Keratinocyte (primary cell): ENCODE measurements around the gene SMIM33. TPM values are rescaled to one million over a fixed set of nuclear protein-coding genes. Genes with fewer than 3 reads are reported as not detected.

Experiments
- DNase-seq: peaks from one replicate; pipeline ENCODE4 v3.0.0-alpha.2; 2011; ENCODE audit warnings: low read depth, missing footprints, low spot score
- FAIRE-seq: peaks from 2 replicates; lab custom pipeline; 2011; peaks lifted over from hg19 to GRCh38; lab: Jason Lieb, UNC
- H2AFZ ChIP-seq: 2 replicates; pipeline ENCODE4 v1.6.0; 2012; ENCODE audit warnings: low read length, control low read depth, inconsistent platforms; ENCODE audit not compliant: control insufficient read depth
- H3K27ac ChIP-seq: 2 replicates; pipeline ENCODE4 v1.5.1; 2011; ENCODE audit warnings: low read length; ENCODE audit not compliant: control insufficient read depth, insufficient read depth
- H3K27me3 ChIP-seq: 3 replicates; pipeline ENCODE4 v1.6.0; 2011; ENCODE audit warnings: low read length; ENCODE audit not compliant: control insufficient read depth, insufficient read depth; ENCODE audit errors: extremely low read depth
- H3K36me3 ChIP-seq, 2 experiments: 2 replicates in 1 of 2; 3 replicates in 1 of 2; pipeline ENCODE4 v1.5.1; 2011; ENCODE audit warnings: low read length in 2 of 2, mild to moderate bottlenecking in 1 of 2; ENCODE audit not compliant: control insufficient read depth in 2 of 2, insufficient read depth in 2 of 2; ENCODE audit errors: extremely low read depth in 1 of 2
- H3K4me1 ChIP-seq: 3 replicates; pipeline ENCODE4 v1.5.1; 2011; ENCODE audit warnings: low read length; ENCODE audit not compliant: control insufficient read depth, insufficient read depth; ENCODE audit errors: extremely low read depth
- H3K4me2 ChIP-seq: 3 replicates; pipeline ENCODE4 v1.6.0; 2011; ENCODE audit warnings: low read depth, low read length; ENCODE audit not compliant: control insufficient read depth, insufficient read depth; ENCODE audit errors: extremely low read depth
- H3K4me3 ChIP-seq, 3 experiments: fragments of 200-600 bp in 1 of 3; sonication (generic) in 1 of 3; 2 replicates in 2 of 3; 3 replicates in 1 of 3; pipeline ENCODE4 v1.5.1; 2011 to 2016; ENCODE audit warnings: low read length in 3 of 3, mild to moderate bottlenecking in 3 of 3, control low read depth in 2 of 3, inconsistent platforms in 1 of 3, low read depth in 1 of 3, mixed read lengths in 1 of 3, mixed run types in 1 of 3, moderate library complexity in 1 of 3; ENCODE audit not compliant: control insufficient read depth in 2 of 3, insufficient read depth in 2 of 3; ENCODE audit errors: extremely low read depth in 1 of 3
- H3K79me2 ChIP-seq: 2 replicates; pipeline ENCODE4 v1.6.0; 2012; ENCODE audit warnings: low read length; ENCODE audit not compliant: control insufficient read depth, insufficient read depth
- H3K9ac ChIP-seq: 3 replicates; pipeline ENCODE4 v1.6.0; 2011; ENCODE audit warnings: low read length; ENCODE audit not compliant: control insufficient read depth, insufficient read depth; ENCODE audit errors: extremely low read depth
- H3K9me1 ChIP-seq: 3 replicates; pipeline ENCODE4 v1.6.0; 2011; ENCODE audit warnings: low read length; ENCODE audit not compliant: control insufficient read depth, insufficient read depth; ENCODE audit errors: extremely low read depth
- H3K9me3 ChIP-seq: 2 replicates; pipeline ENCODE4 v1.5.1; 2012; ENCODE audit warnings: low read depth, low read length; ENCODE audit not compliant: control insufficient read depth
- H4K20me1 ChIP-seq: 3 replicates; pipeline ENCODE4 v1.6.0; 2011; ENCODE audit warnings: low read length; ENCODE audit not compliant: control insufficient read depth, insufficient read depth; ENCODE audit errors: extremely low read depth
- CTCF ChIP-seq, 3 experiments: IDR thresholded peaks in 1 of 3; conservative IDR thresholded peaks in 1 of 3; optimal IDR thresholded peaks in 1 of 3; 2 replicates in 2 of 3; 3 replicates in 1 of 3; pipeline versions ENCODE3 to v1.5.1; 2011; ENCODE audit warnings: low read length in 3 of 3, mild to moderate bottlenecking in 3 of 3, moderate library complexity in 2 of 3, control low read depth in 1 of 3, inconsistent platforms in 1 of 3; ENCODE audit not compliant: insufficient read depth in 2 of 3; ENCODE audit errors: extremely low read depth in 1 of 3
- EZH2 ChIP-seq: IDR thresholded peaks from one replicate; pipeline ENCODE4 v1.6.1; 2012; ENCODE audit warnings: inconsistent platforms, mild to moderate bottlenecking, low read length, moderate library complexity
- dilution Hi-C: fragments of 300-500 bp; cut with MboI; formaldehyde crosslinking; loops from one replicate; pipeline ENCODE4 v1.7.0; 2020; ENCODE audit warnings: low sequenced_read_pairs; ENCODE audit not compliant: extremely low pct_ligation_motif_present
- polyA plus RNA-seq, 5 experiments: library from polyadenylated mRNA; depleted of rRNA in 3 of 5; stranded (reverse) in 3 of 5; stranded (forward) in 1 of 5; unstranded in 1 of 5; fragments of >200 nt; gene quantifications; 1 replicate in 1 of 5; 2 replicates in 3 of 5; 3 replicates in 1 of 5; pipeline versions ENCODE4 v1.2.1 to v1.2.3, GENCODE V29; 2011 to 2012; ENCODE audit warnings: missing spikeins in 2 of 5, low read depth in 1 of 5, low replicate concordance in 1 of 5

SMIM33 gene
- polyA plus RNA-seq, 1 donor (not counting 4 experiments of a cell fraction or from before 2014, with no cell fraction given) = not detected

DNA sequence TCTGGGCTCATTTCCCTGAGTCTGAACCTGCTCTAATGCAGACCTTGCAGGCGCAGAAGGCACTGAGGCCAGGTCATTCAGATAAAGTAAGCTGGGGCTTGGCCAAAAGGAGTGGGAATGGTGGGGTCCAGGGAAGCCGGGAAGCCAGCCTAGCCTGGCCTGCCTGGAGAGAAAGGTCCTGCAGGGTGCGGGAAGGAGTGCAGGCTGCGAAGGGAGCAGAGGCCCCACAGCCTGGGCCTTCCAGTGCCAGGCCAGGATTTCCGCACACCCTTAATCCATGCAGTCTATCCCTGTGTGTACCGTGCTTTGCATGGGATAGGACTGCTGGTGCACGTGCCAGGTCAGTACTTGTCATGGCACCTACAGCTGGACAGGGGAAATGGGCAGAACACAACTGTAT is 15.4 kb downstream of the SMIM33 start:
- Histone ChIP-seq H2AFZ (no peak overlapping the region), H3K9me1 (no peaks in the 10 kb centered on the region), H3K27ac (no peak overlapping the region), H3K4me1 (peaks cover 23% of the 10 kb centered on the region), H4K20me1 (no peaks in the 10 kb centered on the region), H3K4me3 (no peak overlapping the region), H3K36me3 (no peaks in the 10 kb centered on the region), H3K9me3 (no peaks in the 10 kb centered on the region), H3K27me3 (no peaks in the 10 kb centered on the region), H3K79me2 (no peaks in the 10 kb centered on the region), H3K4me2 (no peak overlapping the region), H3K9ac (no peak overlapping the region)
- FAIRE-seq = no peak
- dilution Hi-C loops = no loop called here
- no peak for TF ChIP-seq EZH2
- no peak for TF ChIP-seq CTCF (optimal IDR thresholded peaks at IDR 0.05 in 1 of 3, IDR thresholded peaks at IDR 0.05 in 1 of 3, conservative IDR thresholded peaks at IDR 0.05 in 1 of 3; ENCODE audit: extremely low read depth in 1 of 3, insufficient read depth in 2 of 3, low read length in 3 of 3)
- no peak for DNase-seq

GRCh38 chr5:139488260-139488659 is 17.5 kb downstream of the SMIM33 start:
- FAIRE-seq (no peak), DNase-seq (no peak)
- Histone ChIP-seq H3K9me1 (no peaks in the 10 kb centered on the region), H3K27me3 (no peaks in the 10 kb centered on the region), H3K36me3 (no peaks in the 10 kb centered on the region), H3K79me2 (no peaks in the 10 kb centered on the region), H4K20me1 (no peaks in the 10 kb centered on the region), H3K4me1 (peaks cover 5% of the 10 kb centered on the region), H3K9ac (no peak overlapping the region), H3K4me2 (no peak overlapping the region), H3K9me3 (no peaks in the 10 kb centered on the region), H3K4me3 (no peak overlapping the region), H2AFZ (no peak overlapping the region), H3K27ac (no peak overlapping the region)
- dilution Hi-C loops = no loop called here
- no peak for TF ChIP-seq CTCF (optimal IDR thresholded peaks at IDR 0.05 in 1 of 3, IDR thresholded peaks at IDR 0.05 in 1 of 3, conservative IDR thresholded peaks at IDR 0.05 in 1 of 3; ENCODE audit: extremely low read depth in 1 of 3, insufficient read depth in 2 of 3, low read length in 3 of 3)
- no peak for TF ChIP-seq EZH2
